Dermis microvascular lymphatic vessel endothelial cell (primary cell): ENCODE results near the gene MAP2K6. TPM values are rescaled to one million over a fixed set of nuclear protein-coding genes. Genes with fewer than 3 reads are reported as not detected.
A peak's percentile ranks its signal among the peaks of the same experiment; 100 is the strongest.

Source experiments
- DNase-seq, 2 donors: peaks; one replicate each; pipeline versions ENCODE4 v3.0.0 to v3.0.0-alpha.2; 2010; ENCODE audit warnings: low read depth in 2 of 2
- total RNA-seq: library from RNA; depleted of rRNA; stranded (reverse); fragments of >200 nt; gene quantifications from 2 replicates; pipeline ENCODE4 v1.2.1, GENCODE V29; 2014

Gene MAP2K6
- total RNA-seq, 1 donor from 2014 or later = 7.3 TPM

DNA sequence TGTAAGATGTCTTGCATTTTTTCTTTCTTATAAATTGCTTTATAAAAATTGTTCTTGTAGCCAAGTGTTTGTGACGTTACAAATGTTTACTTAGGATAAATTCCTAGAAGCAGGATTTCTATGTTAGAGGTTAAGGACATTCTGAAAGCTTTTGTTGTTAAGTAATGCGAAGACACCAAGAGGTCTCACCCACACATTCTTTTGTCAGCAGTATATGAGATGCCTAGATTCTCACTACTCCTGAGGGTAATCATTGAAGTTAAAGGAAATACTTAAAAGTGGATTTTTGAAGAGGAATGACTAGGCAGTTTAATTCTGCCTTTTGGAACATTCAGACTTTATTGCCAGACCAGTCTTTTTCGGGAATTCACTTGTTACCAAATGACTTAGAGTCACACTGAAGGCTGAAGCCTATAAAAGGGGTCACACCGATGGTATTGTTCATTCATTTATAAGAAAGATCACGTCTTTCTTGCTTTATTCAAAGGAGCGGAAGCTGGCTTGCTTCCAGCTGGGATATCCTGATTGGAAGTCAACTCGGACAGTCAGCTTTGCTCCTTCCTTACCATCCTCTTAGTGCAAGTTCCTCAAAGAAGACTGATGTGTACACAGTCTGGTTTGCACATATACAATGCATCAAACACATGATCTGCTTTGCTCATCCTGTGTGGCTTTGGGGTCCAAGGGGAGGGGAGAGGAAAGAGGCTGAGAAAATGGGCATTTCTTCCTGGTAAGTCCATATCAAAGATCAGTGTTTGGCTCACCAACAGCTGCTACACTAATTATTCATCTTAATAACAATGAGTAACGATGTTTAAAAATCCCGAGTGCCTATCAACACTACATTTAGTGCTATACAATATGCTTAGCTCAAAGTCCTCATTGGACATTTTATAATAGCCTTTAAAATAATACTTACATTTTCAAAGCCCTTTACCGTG lies 160.0 kb downstream of the MAP2K6 start:
- peak in 1 of 2 donors; percentile 33 for DNase-seq

DNA sequence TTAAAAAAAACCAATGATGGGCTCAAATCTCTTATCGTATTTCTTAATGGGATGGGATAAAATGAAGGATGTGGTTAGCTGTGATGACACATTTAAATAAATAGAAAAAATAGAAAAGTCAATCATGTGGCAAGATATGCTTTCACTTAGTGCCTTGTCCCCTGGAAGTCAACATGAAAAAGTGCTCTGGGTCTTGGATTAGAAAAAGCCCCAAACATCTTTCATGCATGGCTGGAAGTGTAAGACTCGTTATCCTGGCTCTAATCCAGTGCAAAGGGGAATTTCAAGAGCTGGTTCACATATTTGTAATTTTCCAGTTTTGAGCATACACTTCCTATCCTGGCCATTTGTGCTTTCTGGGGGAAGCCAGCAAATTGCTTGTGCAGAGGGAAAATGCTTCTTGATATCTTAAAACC lies 160.9 kb downstream of the MAP2K6 start:
- DNase-seq = peak in 1 of 2 donors; percentile 74

DNA sequence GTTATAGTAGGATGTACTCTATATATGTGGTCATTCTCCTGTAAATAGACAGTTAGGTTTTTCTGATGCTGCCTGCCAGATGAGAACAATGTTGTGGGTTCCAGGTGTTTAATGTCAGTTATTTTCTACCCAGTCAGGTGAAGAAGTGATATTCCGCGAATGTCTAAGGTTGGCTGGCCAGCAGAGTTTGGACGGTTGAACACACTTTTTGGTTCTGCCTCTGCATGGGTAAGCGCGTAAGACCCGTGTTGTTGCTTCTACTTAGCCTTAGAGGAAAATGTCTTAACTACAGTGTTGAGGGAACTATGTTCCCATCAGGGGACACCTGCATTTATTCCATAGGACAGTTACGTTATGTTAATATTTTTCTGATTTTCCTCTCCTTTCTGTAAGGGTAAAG lies 162.6 kb downstream of the MAP2K6 start:
- no peak for DNase-seq

- no peak for DNase-seq
Observed at GRCh38 chr17:69578385-69578936, 164.0 kb downstream of the MAP2K6 start.

GRCh38 chr17:69579961-69580677 lies 165.6 kb downstream of the MAP2K6 start:
- DNase-seq = no peak

- peak in 1 of 2 donors; percentile 56 for DNase-seq
Observed at GRCh38 chr17:69581061-69581961, 166.8 kb downstream of the MAP2K6 start.

- DNase-seq = no peak
Observed at GRCh38 chr17:69588316-69588715, 173.8 kb downstream of the MAP2K6 start.

- DNase-seq = peak in 1 of 2 donors; percentile 23
Observed at GRCh38 chr17:69588827-69589239, 174.3 kb downstream of the MAP2K6 start.

DNA sequence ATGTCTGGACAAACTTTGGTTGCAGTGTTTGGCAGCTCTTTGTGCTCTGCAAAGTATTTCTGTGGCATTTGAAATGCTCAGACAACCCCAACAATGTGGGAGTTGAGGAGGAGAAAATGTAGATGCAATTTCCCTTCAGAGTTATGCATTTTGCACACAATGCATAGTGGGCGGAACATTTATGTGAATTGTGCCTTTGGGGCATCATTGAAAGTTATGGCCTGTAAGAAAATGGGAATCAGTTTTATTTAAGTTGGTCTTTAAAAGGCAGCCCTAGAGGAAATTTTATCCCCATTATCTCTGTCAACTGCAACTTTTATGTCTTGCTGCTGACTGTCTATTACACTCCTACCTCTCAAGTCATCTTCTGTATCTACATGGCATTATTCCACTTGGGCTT lies 176.2 kb downstream of the MAP2K6 start:
- no peak for DNase-seq

- no peak for DNase-seq
Observed at GRCh38 chr17:69592692-69593350, 178.3 kb downstream of the MAP2K6 start.

DNA sequence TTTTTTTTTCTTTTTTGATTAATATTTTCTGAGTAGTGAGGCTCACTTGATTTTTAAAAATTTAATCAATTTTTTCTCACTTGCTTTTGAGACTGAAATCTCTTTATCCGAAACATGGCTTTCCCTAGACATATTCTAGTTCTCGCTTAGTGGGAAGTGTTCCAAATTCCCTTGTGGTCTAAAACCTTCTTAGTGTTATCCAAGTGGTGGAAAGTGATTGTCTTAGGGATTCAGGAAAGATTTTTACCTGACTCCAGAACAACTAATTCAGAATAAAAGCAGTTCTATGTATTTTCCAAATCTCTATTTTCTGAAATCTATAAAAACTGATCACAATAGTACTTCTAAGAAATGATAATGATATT lies 178.8 kb downstream of the MAP2K6 start:
- DNase-seq = no peak

GRCh38 chr17:69593716-69594115 lies 179.2 kb downstream of the MAP2K6 start:
- DNase-seq = peak in 1 of 2 donors; percentile 41

DNA sequence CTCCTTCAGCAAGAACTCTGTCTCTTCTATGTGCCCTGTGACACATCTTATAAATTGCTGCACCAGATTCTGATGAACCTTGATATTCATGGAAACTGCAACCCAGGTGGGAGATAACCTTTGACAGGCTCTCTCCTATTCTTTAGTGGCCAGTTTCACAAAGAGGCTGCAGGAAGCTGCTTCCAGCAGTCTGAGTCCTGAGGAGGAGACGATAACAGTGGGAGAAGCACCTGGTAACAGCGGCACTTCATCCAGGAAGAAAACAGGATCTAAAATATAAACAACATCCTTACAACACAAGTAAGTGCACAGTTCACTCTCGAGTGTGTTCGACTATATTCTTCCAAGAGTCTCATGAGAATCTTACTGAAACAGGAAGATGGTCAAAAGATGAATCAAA lies 180.1 kb downstream of the MAP2K6 start:
- peak in 1 of 2 donors; percentile 23 for DNase-seq

GRCh38 chr17:69596141-69596540 lies 181.6 kb downstream of the MAP2K6 start:
- DNase-seq = no peak

GRCh38 chr17:69597898-69598692 lies 183.6 kb downstream of the MAP2K6 start:
- peak in 1 of 2 donors; percentile 83 for DNase-seq

DNA sequence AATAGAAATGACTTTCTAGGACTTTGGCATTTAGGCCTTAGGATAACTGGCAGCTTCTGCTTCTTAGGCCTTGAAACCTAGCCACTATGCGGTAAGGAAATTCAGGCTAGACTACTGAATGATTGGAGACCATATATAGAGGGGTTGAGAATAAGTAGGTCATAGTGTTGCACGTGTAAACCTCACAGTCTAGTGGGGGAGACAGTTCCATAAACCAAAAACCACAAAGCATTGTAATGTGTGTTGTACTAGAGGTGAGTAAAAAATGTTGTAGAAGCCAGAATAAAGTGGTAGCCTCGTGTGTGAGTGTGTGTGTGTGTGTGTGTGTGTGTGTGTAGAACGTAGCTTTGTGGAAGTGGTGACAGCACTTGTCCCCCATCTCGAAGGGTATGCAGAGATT lies 188.5 kb downstream of the MAP2K6 start:
- no peak for DNase-seq
